HG03457 (cell line): ENCODE measurements around the gene UPK3BL1.

Experiments used
- ATAC-seq: cut with Tn5 transposase; IDR thresholded peaks from one replicate; pipeline ENCODE4 v1.9.1; 2021; ENCODE audit warnings: moderate number of reproducible peaks; ENCODE audit not compliant: unreplicated experiment

Gene UPK3BL1

GRCh38 chr7:102589857-102590256 lies 52.7 kb downstream of the UPK3BL1 start:
- ATAC-seq: peak; percentile 29
